CD4-positive, alpha-beta T cell treated with Interleukin-21 for 1 hour (primary cell): ENCODE data around the gene C4A.
"Not testable (repeated sequence)": the region's sequence is repeated elsewhere in the genome, so short reads cannot be mapped to it uniquely, and the experiment has no call there.

Experiments
- DNase-seq: peaks from one replicate; pipeline ENCODE4 v3.0.0-alpha.2; 2020

The C4A gene

GRCh38 chr6:32037136-32037535, 55.3 kb downstream of the C4A start:
- DNase-seq: not testable (repeated sequence)

- DNase-seq: not testable (repeated sequence)
These were observed 56.0 kb downstream of the C4A start, which contains the start of gene CYP21A2 for GRCh38 chr6:32037598-32038524. Gene CYP21A2 (plus strand): TSS chr6:32038415. CDS start chr6:32038423, 8 bp downstream.

- DNase-seq: not testable (repeated sequence)
These were observed 57.0 kb downstream of the C4A start for GRCh38 chr6:32038878-32039277.

- not testable (repeated sequence) for DNase-seq
These were observed 57.7 kb downstream of the C4A start for GRCh38 chr6:32039321-32040274.

GRCh38 chr6:32040299-32041049, 58.6 kb downstream of the C4A start:
- not testable (repeated sequence) for DNase-seq

- not testable (repeated sequence) for DNase-seq
These were observed 59.1 kb downstream of the C4A start for GRCh38 chr6:32041050-32041321.

GRCh38 chr6:32041385-32041784, 59.5 kb downstream of the C4A start:
- not testable (repeated sequence) for DNase-seq

GRCh38 chr6:32042276-32042675, 60.4 kb downstream of the C4A start:
- DNase-seq: not testable (repeated sequence)

- DNase-seq: not testable (repeated sequence)
These were observed 61.9 kb downstream of the C4A start for GRCh38 chr6:32043589-32044380.

GRCh38 chr6:32044916-32045315, 63.1 kb downstream of the C4A start:
- not testable (repeated sequence) for DNase-seq

GRCh38 chr6:32045811-32046449, 64.1 kb downstream of the C4A start:
- DNase-seq: no peak

- DNase-seq: no peak
These were observed 64.7 kb downstream of the C4A start for GRCh38 chr6:32046450-32047083.

GRCh38 chr6:32047084-32047478, 65.2 kb downstream of the C4A start:
- DNase-seq: no peak

GRCh38 chr6:32047539-32047854, 65.6 kb downstream of the C4A start:
- no peak for DNase-seq

- peak; percentile 63 for DNase-seq
These were observed 66.3 kb downstream of the C4A start for GRCh38 chr6:32047855-32048766.

- DNase-seq: not testable (repeated sequence)
These were observed 67.3 kb downstream of the C4A start for GRCh38 chr6:32049149-32049548.

- not testable (repeated sequence) for DNase-seq
These were observed 67.9 kb downstream of the C4A start for GRCh38 chr6:32049736-32050135.

- no peak for DNase-seq
These were observed 68.7 kb downstream of the C4A start for GRCh38 chr6:32050562-32050961.
